ENCODE measurements around the gene CBLN3.

Gene CBLN3

GRCh38 chr14:24438223-24439097 is 9.0 kb upstream of the CBLN3 start:
- no peak overlapping the region for H3K27ac ChIP-seq
- no peak for TF ChIP-seq CTCF (conservative IDR thresholded peaks at IDR 0.05)

GRCh38 chr14:24437736-24438067 is 8.2 kb upstream of the CBLN3 start:
- no peak overlapping the region for H3K27ac ChIP-seq
- no peak for TF ChIP-seq CTCF (conservative IDR thresholded peaks at IDR 0.05)

- peak; percentile 29 for TF ChIP-seq CTCF (conservative IDR thresholded peaks at IDR 0.05)
- no peak overlapping the region for H3K27ac ChIP-seq
Observed at GRCh38 chr14:24437020-24437735, 7.7 kb upstream of the CBLN3 start.

- H3K27ac ChIP-seq: no peak overlapping the region
Observed at GRCh38 chr14:24436355-24437019, 7.0 kb upstream of the CBLN3 start.

GRCh38 chr14:24435998-24436354 is 6.5 kb upstream of the CBLN3 start:
- no peak for TF ChIP-seq CTCF (conservative IDR thresholded peaks at IDR 0.05)
- H3K27ac ChIP-seq: no peak overlapping the region

More at GRCh38 chr14:24436355-24437019, 7.0 kb upstream of the CBLN3 start:
- peak; percentile 84 for TF ChIP-seq CTCF (conservative IDR thresholded peaks at IDR 0.05)

- H3K27ac ChIP-seq: no peak overlapping the region
- TF ChIP-seq CTCF (conservative IDR thresholded peaks at IDR 0.05): no peak
Observed at GRCh38 chr14:24435192-24435810, 5.8 kb upstream of the CBLN3 start.

GRCh38 chr14:24434676-24435075 is 5.2 kb upstream of the CBLN3 start:
- H3K27ac ChIP-seq: peak overlapping the region; percentile 88
- TF ChIP-seq CTCF (conservative IDR thresholded peaks at IDR 0.05): no peak
